GM23338 (cell line): Measurements from ENCODE around the gene APRT. TPM values are rescaled to one million over a fixed set of nuclear protein-coding genes. Genes with fewer than 3 reads are reported as not detected.

Experiments used
- ATAC-seq: fragments of 200-7000 bp; cut with Tn5 transposase; 3 replicates; pipeline ENCODE4 v1.9.1; 2020
- DNase-seq: peaks from one replicate; pipeline ENCODE4 v3.0.0-alpha.2; 2015; ENCODE audit warnings: low spot score
- H2AFZ ChIP-seq: fragments of 200-600 bp; sonication (generic); 2 replicates; pipeline ENCODE4 v1.8.0; 2016; ENCODE audit warnings: antibody characterized with exemption, mild to moderate bottlenecking, moderate library complexity
- H3F3A ChIP-seq: fragments of 200-600 bp; sonication (generic); replicated peaks from 2 replicates; pipeline ENCODE4 v1.8.0; 2017; ENCODE audit warnings: antibody characterized with exemption, mixed run types, low read depth
- H3K27ac ChIP-seq: fragments of 200-600 bp; sonication (generic); 2 replicates; pipeline ENCODE4 v1.6.1; 2016; ENCODE audit warnings: low read depth
- H3K27me3 ChIP-seq: fragments of 200-600 bp; sonication (generic); 2 replicates; pipeline ENCODE4 v1.8.0; 2016; ENCODE audit warnings: mild to moderate bottlenecking, mixed run types, moderate library complexity; ENCODE audit not compliant: insufficient read depth
- H3K36me3 ChIP-seq: fragments of 200-600 bp; sonication (generic); 2 replicates; pipeline ENCODE4 v1.8.0; 2016; ENCODE audit warnings: mild to moderate bottlenecking; ENCODE audit not compliant: insufficient read depth
- H3K4me1 ChIP-seq: fragments of 200-600 bp; sonication (generic); 2 replicates; pipeline ENCODE4 v1.8.0; 2016; ENCODE audit warnings: mild to moderate bottlenecking, moderate library complexity; ENCODE audit not compliant: insufficient read depth
- H3K4me2 ChIP-seq: fragments of 200-600 bp; sonication (generic); 2 replicates; pipeline ENCODE4 v1.7.1; 2017; ENCODE audit warnings: mixed run types
- H3K4me3 ChIP-seq: fragments of 200-600 bp; sonication (generic); 2 replicates; pipeline ENCODE4 v1.6.1; 2016; ENCODE audit warnings: mixed run types
- H3K79me2 ChIP-seq: fragments of 200-600 bp; sonication (generic); replicated peaks from 2 replicates; pipeline ENCODE4 v1.8.0; 2017; ENCODE audit warnings: mild to moderate bottlenecking; ENCODE audit not compliant: insufficient read depth
- H3K9me2 ChIP-seq: fragments of 200-600 bp; sonication (generic); 2 replicates; pipeline ENCODE4 v1.8.0; 2017; ENCODE audit not compliant: insufficient read depth
- H4K20me1 ChIP-seq: fragments of 200-600 bp; sonication (generic); replicated peaks from 2 replicates; pipeline ENCODE4 v1.8.0; 2017; ENCODE audit warnings: mild to moderate bottlenecking; ENCODE audit not compliant: insufficient read depth
- H3K27ac Mint-ChIP-seq: 2 replicates; pipeline ENCODE4 v1.8.0; 2020; ENCODE audit warnings: inconsistent platforms, mild to moderate bottlenecking, moderate library complexity, mixed read lengths
- H3K27me3 Mint-ChIP-seq: 3 replicates; pipeline ENCODE4 v1.8.0; 2022; ENCODE audit warnings: low read depth, mild to moderate bottlenecking, moderate library complexity, mixed read lengths, inconsistent platforms; ENCODE audit not compliant: insufficient read depth, poor library complexity
- H3K36me3 Mint-ChIP-seq: 3 replicates; pipeline ENCODE4 v1.8.0; 2021; ENCODE audit warnings: low read depth, mild to moderate bottlenecking, inconsistent platforms, moderate library complexity, mixed read lengths
- H3K4me1 Mint-ChIP-seq: 3 replicates; pipeline ENCODE4 v1.8.0; 2020; ENCODE audit warnings: mild to moderate bottlenecking, inconsistent platforms, mixed read lengths
- H3K4me3 Mint-ChIP-seq: 3 replicates; pipeline ENCODE4 v1.8.0; 2021; ENCODE audit warnings: moderate library complexity, mild to moderate bottlenecking, inconsistent platforms, mixed read lengths
- H3K9me3 Mint-ChIP-seq: 3 replicates; pipeline ENCODE4 v1.8.0; 2020; ENCODE audit warnings: moderate library complexity, mild to moderate bottlenecking, inconsistent platforms, mixed read lengths
- CREB1 ChIP-seq: fragments of 250-450 bp; sonication (Bioruptor Pico); IDR thresholded peaks from 2 replicates; pipeline ENCODE4 v1.5.0; 2020; ENCODE audit warnings: low read depth, mild to moderate bottlenecking, moderate library complexity
- CTCF ChIP-seq, 2 experiments: fragments of 200-600 bp in 1 of 2; sonication (generic) in 1 of 2; conservative IDR thresholded peaks; 2 replicates each; pipeline versions ENCODE4 v1.5.1 to v1.6.1; 2016 to 2017; ENCODE audit warnings: antibody characterized with exemption in 2 of 2, low read depth in 2 of 2, mild to moderate bottlenecking in 2 of 2, moderate library complexity in 1 of 2
- ETS1 ChIP-seq: IDR thresholded peaks from 2 replicates; pipeline ENCODE4 v1.6.1; 2016; ENCODE audit warnings: antibody characterized with exemption
- EZH2 ChIP-seq: fragments of 200-600 bp; sonication (generic); IDR thresholded peaks from one replicate; pipeline ENCODE4 v1.8.0; 2017; ENCODE audit warnings: antibody characterized with exemption, mild to moderate bottlenecking, low read depth; ENCODE audit not compliant: unreplicated experiment
- EZH2phosphoT487 ChIP-seq: fragments of 200-600 bp; sonication (generic); IDR thresholded peaks from one replicate; pipeline ENCODE4 v1.8.1; 2018; ENCODE audit warnings: antibody characterized with exemption; ENCODE audit not compliant: unreplicated experiment
- JUNB ChIP-seq: IDR thresholded peaks from one replicate; pipeline ENCODE4 v1.6.1; 2016; ENCODE audit warnings: antibody characterized with exemption; ENCODE audit not compliant: unreplicated experiment
- NANOG ChIP-seq: IDR thresholded peaks from 2 replicates; pipeline ENCODE4 v1.6.1; 2016; ENCODE audit warnings: antibody characterized with exemption, borderline replicate concordance
- POLR2AphosphoS5 ChIP-seq: IDR thresholded peaks from 2 replicates; pipeline ENCODE4 v1.6.1; 2016; ENCODE audit warnings: antibody characterized with exemption, low read depth
- REST ChIP-seq: IDR thresholded peaks from one replicate; pipeline ENCODE4 v1.6.1; 2018; ENCODE audit warnings: antibody characterized with exemption; ENCODE audit not compliant: unreplicated experiment
- STAT1 ChIP-seq: IDR thresholded peaks from one replicate; pipeline ENCODE4 v1.6.1; 2016; ENCODE audit warnings: antibody characterized with exemption; ENCODE audit not compliant: unreplicated experiment
- ZNF114 ChIP-seq: fragments of 250-450 bp; sonication (Bioruptor Pico); IDR thresholded peaks from 2 replicates; pipeline ENCODE4 v1.5.0; 2020; ENCODE audit warnings: mild to moderate bottlenecking, moderate library complexity
- ZNF331 ChIP-seq: fragments of 250-450 bp; sonication (Bioruptor Pico); IDR thresholded peaks from 2 replicates; pipeline ENCODE4 v1.5.0; 2020; ENCODE audit warnings: low read depth, mild to moderate bottlenecking, moderate library complexity
- polyA plus RNA-seq: library from polyadenylated mRNA; unstranded; fragments of >200 nt; fragmentation: Nextera tagmentation; extraction: Ambion mirVana; gene quantifications from 2 replicates; pipeline ENCODE4 v1.2.1, GENCODE V29; 2016
- total RNA-seq: library from RNA; depleted of rRNA; stranded (reverse); fragments of >200 nt; shearing (Covaris generic); gene quantifications from 2 replicates; pipeline ENCODE4 v1.2.3, GENCODE V29; 2014

APRT gene
- total and polyA plus RNA-seq, 2 experiments from 2014 or later: 250 to 522 TPM

DNA sequence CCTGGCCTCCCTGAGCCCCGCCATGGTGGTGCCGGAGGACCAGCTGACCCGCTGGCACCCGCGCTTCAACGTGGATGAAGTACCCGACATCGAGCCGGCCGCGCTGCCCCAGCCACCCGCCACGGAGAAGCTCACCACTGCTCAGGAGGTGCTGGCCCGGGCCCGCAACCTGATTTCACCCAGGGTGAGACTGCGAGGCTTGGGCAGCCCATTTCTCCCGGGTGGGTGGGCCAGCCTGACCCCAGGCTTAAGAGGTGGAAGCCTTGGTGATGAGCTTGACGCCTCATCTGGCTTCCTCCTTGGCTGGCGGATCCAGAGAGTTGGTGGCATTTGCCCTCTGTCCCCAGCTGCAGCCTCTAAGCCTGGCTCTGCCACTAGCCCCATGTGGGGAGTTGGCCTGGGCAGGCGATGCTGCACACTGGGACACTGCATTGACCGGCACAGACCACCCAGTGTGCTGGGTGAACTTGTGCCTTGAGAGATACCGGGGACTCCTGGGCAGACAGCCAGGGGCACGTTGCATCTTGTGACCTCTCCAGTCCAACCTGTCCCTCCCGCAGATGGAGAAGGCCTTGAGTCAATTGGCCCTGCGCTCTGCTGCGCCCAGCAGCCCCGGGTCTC, 5.1 kb downstream of the APRT start:
- Mint-ChIP-seq H3K4me3 (no peak overlapping the region), H3K4me1 (peaks cover 3% of the 10 kb centered on the region; the same call in 1 of the 3 replicates), H3K36me3 (peaks cover 62% of the 10 kb centered on the region), H3K9me3 (peaks cover 4% of the 10 kb centered on the region; the same call in 1 of the 3 replicates), H3K27ac (no peak overlapping the region), H3K27me3 (peaks cover 52% of the 10 kb centered on the region)
- Histone ChIP-seq H3K27ac (peak overlapping the region; percentile 74; the same call in 1 of the 2 replicates), H3K79me2 (peaks cover 24% of the 10 kb centered on the region), H3K4me3 (no peak overlapping the region), H3K9me2 (no peaks in the 10 kb centered on the region), H3K36me3 (peaks cover 19% of the 10 kb centered on the region), H3F3A (peaks cover 66% of the 10 kb centered on the region), H3K4me2 (no peak overlapping the region), H2AFZ (no peak overlapping the region), H3K27me3 (no peaks in the 10 kb centered on the region), H3K4me1 (no peaks in the 10 kb centered on the region; the same call in 1 of the 2 replicates), H4K20me1 (no peaks in the 10 kb centered on the region; the same call in none of the 2 replicates)
- ATAC-seq (no peak), DNase-seq (no peak)
- no peak for TF ChIP-seq EZH2
- TF ChIP-seq JUNB: no peak
- no peak for TF ChIP-seq ZNF114 (CRISPR knock-in tag)
- TF ChIP-seq CREB1 (CRISPR knock-in tag): no peak
- TF ChIP-seq ZNF331: no peak
- TF ChIP-seq EZH2phosphoT487: no peak

DNA sequence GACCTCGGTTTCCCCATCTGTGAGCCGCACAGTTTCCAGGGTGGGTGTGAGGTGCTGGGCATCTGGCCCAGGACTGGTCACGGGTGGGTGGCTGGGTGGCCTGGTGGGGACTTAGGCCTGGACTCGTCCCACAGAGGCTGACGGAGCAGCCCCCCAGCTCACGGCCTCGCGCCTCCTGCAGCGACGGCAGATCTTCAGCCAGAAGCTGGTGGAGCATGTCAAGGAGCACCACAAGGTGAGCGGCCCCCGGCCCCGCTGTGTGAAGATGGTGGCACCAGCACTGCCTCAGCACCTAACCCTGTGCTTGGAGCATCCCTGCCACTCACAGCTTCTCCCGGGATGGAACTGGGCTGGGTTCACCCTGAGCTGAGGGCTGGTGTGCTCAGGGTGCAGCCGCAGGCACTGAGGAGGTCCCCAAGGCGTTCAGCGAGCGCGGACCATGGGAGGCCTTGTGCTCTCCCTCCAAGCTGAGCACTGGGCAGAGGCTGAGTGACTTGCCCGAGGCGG, 5.8 kb downstream of the APRT start:
- no peaks in the 10 kb centered on the region for H3K9me2 ChIP-seq
- H3K27ac ChIP-seq: peak overlapping the region; percentile 74
- Mint-ChIP-seq H3K9me3 (peaks cover 4% of the 10 kb centered on the region; the same call in 1 of the 3 replicates), H3K36me3 (peaks cover 65% of the 10 kb centered on the region), H3K27me3 (peaks cover 50% of the 10 kb centered on the region), H3K4me3 (no peak overlapping the region), H3K27ac (no peak overlapping the region), H3K4me1 (peaks cover 3% of the 10 kb centered on the region; the same call in 1 of the 3 replicates)
- peaks cover 65% of the 10 kb centered on the region for H3F3A ChIP-seq
- H3K4me3 ChIP-seq: no peak overlapping the region
- peaks cover 19% of the 10 kb centered on the region for H3K36me3 ChIP-seq
- ATAC-seq: no peak
- H3K4me1 ChIP-seq: no peaks in the 10 kb centered on the region; the same call in 1 of the 2 replicates
- no peaks in the 10 kb centered on the region; the same call in none of the 2 replicates for H4K20me1 ChIP-seq
- H3K4me2 ChIP-seq: no peak overlapping the region
- DNase-seq: no peak
- H3K27me3 ChIP-seq: no peaks in the 10 kb centered on the region
- H3K79me2 ChIP-seq: peaks cover 19% of the 10 kb centered on the region
- H2AFZ ChIP-seq: no peak overlapping the region
- TF ChIP-seq ETS1: no peak

- ATAC-seq (no peak), DNase-seq (no peak)
- H3K36me3 ChIP-seq: peaks cover 16% of the 10 kb centered on the region
- H2AFZ ChIP-seq: no peak overlapping the region
- H3K27me3 Mint-ChIP-seq: peaks cover 46% of the 10 kb centered on the region
- peaks cover 4% of the 10 kb centered on the region; the same call in 1 of the 3 replicates for H3K9me3 Mint-ChIP-seq
- H3K36me3 Mint-ChIP-seq: peaks cover 65% of the 10 kb centered on the region
- H3K79me2 ChIP-seq: peaks cover 13% of the 10 kb centered on the region
- no peaks in the 10 kb centered on the region for H3K27me3 ChIP-seq
- peak overlapping the region; percentile 97 for H3K4me2 ChIP-seq
- H3K4me3 Mint-ChIP-seq: peak overlapping the region; percentile 85; the same call in 2 of the 3 replicates
- peaks cover 59% of the 10 kb centered on the region for H3F3A ChIP-seq
- no peaks in the 10 kb centered on the region; the same call in 1 of the 2 replicates for H3K4me1 ChIP-seq
- no peaks in the 10 kb centered on the region for H3K9me2 ChIP-seq
- H3K27ac ChIP-seq: no peak overlapping the region
- H4K20me1 ChIP-seq: no peaks in the 10 kb centered on the region; the same call in none of the 2 replicates
- peak overlapping the region; percentile 83; the same call in 1 of the 2 replicates for H3K4me3 ChIP-seq
- no peak overlapping the region for H3K27ac Mint-ChIP-seq
- H3K4me1 Mint-ChIP-seq: peaks cover 3% of the 10 kb centered on the region; the same call in 1 of the 3 replicates
- TF ChIP-seq ZNF331: no peak
- TF ChIP-seq JUNB: no peak
- TF ChIP-seq CREB1 (CRISPR knock-in tag): no peak
- TF ChIP-seq NANOG: no peak
- TF ChIP-seq STAT1: no peak
- no peak for TF ChIP-seq EZH2phosphoT487
- TF ChIP-seq REST: no peak
- TF ChIP-seq ZNF114 (CRISPR knock-in tag): no peak
- no peak for TF ChIP-seq CTCF (conservative IDR thresholded peaks at IDR 0.05; ENCODE audit: low read depth in 2 of 2)
- no peak for TF ChIP-seq POLR2AphosphoS5
These were observed 6.4 kb downstream of the APRT start for GRCh38 chr16:88805340-88805715.
